MM.1S (cell line): ENCODE data around the gene IFT122.

ENCODE experiments used
- DNase-seq: peaks from one replicate; pipeline ENCODE4 v3.0.0-alpha.2; 2015
- H2AFZ ChIP-seq: fragments of 300-600 bp; sonication (generic); 2 replicates; pipeline ENCODE4 v1.6.0; 2016; ENCODE audit warnings: antibody characterized with exemption, low read length
- H3F3A ChIP-seq: fragments of 300-600 bp; sonication (generic); 2 replicates; pipeline ENCODE4 v1.6.1; 2016; ENCODE audit warnings: mild to moderate bottlenecking, antibody characterized with exemption, low read length, moderate library complexity, mixed read lengths; ENCODE audit not compliant: insufficient read depth
- H3K27ac ChIP-seq: fragments of 300-600 bp; sonication (generic); 2 replicates; pipeline ENCODE4 v1.5.1; 2016; ENCODE audit warnings: mild to moderate bottlenecking, low read length
- H3K27me3 ChIP-seq: fragments of 300-600 bp; sonication (generic); replicated peaks from 2 replicates; pipeline ENCODE4 v1.6.0; 2016; ENCODE audit warnings: low read length; ENCODE audit not compliant: insufficient read depth
- H3K36me3 ChIP-seq: fragments of 300-600 bp; sonication (generic); replicated peaks from 2 replicates; pipeline ENCODE4 v1.6.1; 2016; ENCODE audit warnings: mild to moderate bottlenecking, low read length, mixed read lengths; ENCODE audit not compliant: insufficient read depth
- H3K4me1 ChIP-seq: fragments of 300-600 bp; sonication (generic); 2 replicates; pipeline ENCODE4 v1.6.1; 2016; ENCODE audit warnings: low read length, mixed read lengths
- H3K4me2 ChIP-seq: fragments of 300-600 bp; sonication (generic); 2 replicates; pipeline ENCODE4 v1.6.0; 2016; ENCODE audit warnings: low read depth, low read length
- H3K4me3 ChIP-seq: fragments of 300-600 bp; sonication (generic); 2 replicates; pipeline ENCODE4 v1.5.1; 2016; ENCODE audit warnings: low read length, mixed read lengths
- H3K79me2 ChIP-seq: fragments of 300-600 bp; sonication (generic); 2 replicates; pipeline ENCODE4 v1.6.1; 2016; ENCODE audit warnings: mixed run types, low read length, mixed read lengths
- H3K9ac ChIP-seq: fragments of 300-600 bp; sonication (generic); 2 replicates; pipeline ENCODE4 v1.6.1; 2016; ENCODE audit warnings: low read length, mixed read lengths
- H3K9me2 ChIP-seq: fragments of 300-600 bp; sonication (generic); replicated peaks from 2 replicates; pipeline ENCODE4 v1.6.1; 2016; ENCODE audit warnings: mild to moderate bottlenecking, low read length, mixed read lengths; ENCODE audit not compliant: insufficient read depth
- H3K9me3 ChIP-seq: fragments of 300-600 bp; sonication (generic); replicated peaks from 2 replicates; pipeline ENCODE4 v1.6.1; 2016; ENCODE audit warnings: mild to moderate bottlenecking, low read length, mixed read lengths; ENCODE audit not compliant: insufficient read depth
- H4K20me1 ChIP-seq: fragments of 300-600 bp; sonication (generic); 2 replicates; pipeline ENCODE4 v1.6.1; 2016; ENCODE audit warnings: mild to moderate bottlenecking, low read length, moderate library complexity, mixed read lengths; ENCODE audit not compliant: insufficient read depth
- CTCF ChIP-seq: fragments of 300-600 bp; sonication (generic); IDR thresholded peaks from 2 replicates; pipeline ENCODE4 v1.5.1; 2016; ENCODE audit warnings: antibody characterized with exemption, low read length, mixed read lengths
- EZH2 ChIP-seq: fragments of 300-600 bp; sonication (generic); optimal IDR thresholded peaks from 2 replicates; pipeline ENCODE3; 2017; ENCODE audit warnings: low read depth, mild to moderate bottlenecking, antibody characterized with exemption, low read length, mixed read lengths
- EZH2phosphoT487 ChIP-seq: fragments of 300-600 bp; sonication (generic); IDR thresholded peaks from 2 replicates; pipeline ENCODE4 v1.6.1; 2018; ENCODE audit warnings: antibody characterized with exemption, low read length

IFT122 gene

GRCh38 chr3:129525341-129525968 lies 85.4 kb downstream of the IFT122 start:
- H3K9me2 ChIP-seq, result no peaks in the 10 kb centered on the region
- no peaks in the 10 kb centered on the region for H3K4me1 ChIP-seq
- no peak overlapping the region for H3K27ac ChIP-seq
- TF ChIP-seq EZH2phosphoT487, result no peak
- TF ChIP-seq CTCF, result no peak
- no peak for TF ChIP-seq EZH2
- H3K27me3 ChIP-seq, result no peaks in the 10 kb centered on the region
- H3K9ac ChIP-seq, result no peak overlapping the region
- H3K79me2 ChIP-seq, result no peaks in the 10 kb centered on the region
- H3K36me3 ChIP-seq, result no peaks in the 10 kb centered on the region
- H2AFZ ChIP-seq, result no peak overlapping the region
- H3K4me3 ChIP-seq, result no peak overlapping the region
- H3F3A ChIP-seq, result no peaks in the 10 kb centered on the region
- DNase-seq, result no peak
- H3K4me2 ChIP-seq, result no peak overlapping the region
- no peaks in the 10 kb centered on the region for H4K20me1 ChIP-seq
- H3K9me3 ChIP-seq, result no peaks in the 10 kb centered on the region

GRCh38 chr3:129526121-129526900 lies 86.3 kb downstream of the IFT122 start:
- Histone ChIP-seq H3K9ac (no peak overlapping the region), H4K20me1 (no peaks in the 10 kb centered on the region), H3K9me2 (no peaks in the 10 kb centered on the region), H3K79me2 (no peaks in the 10 kb centered on the region), H3F3A (no peaks in the 10 kb centered on the region), H3K4me2 (no peak overlapping the region), H3K4me1 (no peaks in the 10 kb centered on the region), H3K9me3 (no peaks in the 10 kb centered on the region), H3K4me3 (no peak overlapping the region), H3K27ac (no peak overlapping the region), H3K36me3 (no peaks in the 10 kb centered on the region), H3K27me3 (no peaks in the 10 kb centered on the region), H2AFZ (no peak overlapping the region)
- TF ChIP-seq EZH2 (no peak), EZH2phosphoT487 (no peak), CTCF (no peak)
- peak; percentile 18 for DNase-seq

GRCh38 chr3:129527262-129527661 lies 87.2 kb downstream of the IFT122 start:
- Histone ChIP-seq H3K27me3 (no peaks in the 10 kb centered on the region), H3K27ac (no peak overlapping the region), H3F3A (no peaks in the 10 kb centered on the region), H3K9ac (no peak overlapping the region), H3K4me3 (no peak overlapping the region), H3K9me2 (no peaks in the 10 kb centered on the region), H3K4me2 (no peak overlapping the region), H4K20me1 (no peaks in the 10 kb centered on the region), H2AFZ (no peak overlapping the region), H3K9me3 (no peaks in the 10 kb centered on the region), H3K79me2 (no peaks in the 10 kb centered on the region), H3K4me1 (no peaks in the 10 kb centered on the region), H3K36me3 (no peaks in the 10 kb centered on the region)
- TF ChIP-seq EZH2phosphoT487, result no peak
- TF ChIP-seq CTCF, result no peak
- no peak for TF ChIP-seq EZH2
- DNase-seq, result no peak
